MM.1S (cell line): ENCODE results near the gene MEGF6.

Source experiments
- DNase-seq: peaks from one replicate; pipeline ENCODE4 v3.0.0-alpha.2; 2015
- H2AFZ ChIP-seq: fragments of 300-600 bp; sonication (generic); 2 replicates; pipeline ENCODE4 v1.6.0; 2016; ENCODE audit warnings: antibody characterized with exemption, low read length
- H3F3A ChIP-seq: fragments of 300-600 bp; sonication (generic); 2 replicates; pipeline ENCODE4 v1.6.1; 2016; ENCODE audit warnings: mild to moderate bottlenecking, antibody characterized with exemption, low read length, moderate library complexity, mixed read lengths; ENCODE audit not compliant: insufficient read depth
- H3K27ac ChIP-seq: fragments of 300-600 bp; sonication (generic); 2 replicates; pipeline ENCODE4 v1.5.1; 2016; ENCODE audit warnings: mild to moderate bottlenecking, low read length
- H3K27me3 ChIP-seq: fragments of 300-600 bp; sonication (generic); replicated peaks from 2 replicates; pipeline ENCODE4 v1.6.0; 2016; ENCODE audit warnings: low read length; ENCODE audit not compliant: insufficient read depth
- H3K36me3 ChIP-seq: fragments of 300-600 bp; sonication (generic); replicated peaks from 2 replicates; pipeline ENCODE4 v1.6.1; 2016; ENCODE audit warnings: mild to moderate bottlenecking, low read length, mixed read lengths; ENCODE audit not compliant: insufficient read depth
- H3K4me1 ChIP-seq: fragments of 300-600 bp; sonication (generic); 2 replicates; pipeline ENCODE4 v1.6.1; 2016; ENCODE audit warnings: low read length, mixed read lengths
- H3K4me2 ChIP-seq: fragments of 300-600 bp; sonication (generic); 2 replicates; pipeline ENCODE4 v1.6.0; 2016; ENCODE audit warnings: low read depth, low read length
- H3K4me3 ChIP-seq: fragments of 300-600 bp; sonication (generic); 2 replicates; pipeline ENCODE4 v1.5.1; 2016; ENCODE audit warnings: low read length, mixed read lengths
- H3K79me2 ChIP-seq: fragments of 300-600 bp; sonication (generic); 2 replicates; pipeline ENCODE4 v1.6.1; 2016; ENCODE audit warnings: mixed run types, low read length, mixed read lengths
- H3K9ac ChIP-seq: fragments of 300-600 bp; sonication (generic); 2 replicates; pipeline ENCODE4 v1.6.1; 2016; ENCODE audit warnings: low read length, mixed read lengths
- H3K9me2 ChIP-seq: fragments of 300-600 bp; sonication (generic); replicated peaks from 2 replicates; pipeline ENCODE4 v1.6.1; 2016; ENCODE audit warnings: mild to moderate bottlenecking, low read length, mixed read lengths; ENCODE audit not compliant: insufficient read depth
- H3K9me3 ChIP-seq: fragments of 300-600 bp; sonication (generic); replicated peaks from 2 replicates; pipeline ENCODE4 v1.6.1; 2016; ENCODE audit warnings: mild to moderate bottlenecking, low read length, mixed read lengths; ENCODE audit not compliant: insufficient read depth
- H4K20me1 ChIP-seq: fragments of 300-600 bp; sonication (generic); 2 replicates; pipeline ENCODE4 v1.6.1; 2016; ENCODE audit warnings: mild to moderate bottlenecking, low read length, moderate library complexity, mixed read lengths; ENCODE audit not compliant: insufficient read depth
- EZH2 ChIP-seq: fragments of 300-600 bp; sonication (generic); optimal IDR thresholded peaks from 2 replicates; pipeline ENCODE3; 2017; ENCODE audit warnings: low read depth, mild to moderate bottlenecking, antibody characterized with exemption, low read length, mixed read lengths
- EZH2phosphoT487 ChIP-seq: fragments of 300-600 bp; sonication (generic); IDR thresholded peaks from 2 replicates; pipeline ENCODE4 v1.6.1; 2018; ENCODE audit warnings: antibody characterized with exemption, low read length
- TF ChIP-seq, protein P1 (sequence below): fragments of 300-600 bp; sonication (generic); IDR thresholded peaks from 2 replicates; pipeline ENCODE4 v1.5.1; 2016; ENCODE audit warnings: antibody characterized with exemption, low read length, mixed read lengths

MEGF6 gene

DNA sequence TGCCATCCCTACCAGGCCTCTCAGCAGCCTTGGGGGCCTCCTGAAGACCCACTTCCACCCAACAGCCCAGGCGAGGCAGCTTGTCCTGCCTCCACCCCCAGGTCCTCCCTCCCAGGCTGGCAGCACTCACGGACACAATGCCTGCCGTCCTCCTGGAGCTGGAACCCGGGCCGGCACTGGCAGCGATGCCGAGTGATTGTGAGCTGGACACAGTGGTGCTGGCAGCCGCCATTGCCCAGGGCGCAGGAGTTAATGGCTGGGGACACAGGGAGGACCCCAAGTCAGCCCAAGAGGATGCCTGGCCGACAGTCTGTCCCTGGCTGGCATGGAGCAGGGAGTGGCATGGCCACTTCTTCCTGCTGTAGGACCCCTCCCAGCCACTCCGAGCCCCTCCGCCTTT is 96.0 kb downstream of the MEGF6 start:
- Histone ChIP-seq H4K20me1 (no peaks in the 10 kb centered on the region), H3K4me3 (no peak overlapping the region), H3K9me2 (no peaks in the 10 kb centered on the region), H3K36me3 (no peaks in the 10 kb centered on the region), H3K79me2 (no peaks in the 10 kb centered on the region), H3K9me3 (no peaks in the 10 kb centered on the region), H3K27me3 (peaks cover 93% of the 10 kb centered on the region), H3K4me1 (no peaks in the 10 kb centered on the region), H3K4me2 (no peak overlapping the region), H3F3A (no peaks in the 10 kb centered on the region), H3K9ac (no peak overlapping the region), H3K27ac (no peak overlapping the region), H2AFZ (no peak overlapping the region)
- DNase-seq: no peak
- TF ChIP-seq EZH2phosphoT487: no peak
- TF ChIP-seq, protein P1, sequence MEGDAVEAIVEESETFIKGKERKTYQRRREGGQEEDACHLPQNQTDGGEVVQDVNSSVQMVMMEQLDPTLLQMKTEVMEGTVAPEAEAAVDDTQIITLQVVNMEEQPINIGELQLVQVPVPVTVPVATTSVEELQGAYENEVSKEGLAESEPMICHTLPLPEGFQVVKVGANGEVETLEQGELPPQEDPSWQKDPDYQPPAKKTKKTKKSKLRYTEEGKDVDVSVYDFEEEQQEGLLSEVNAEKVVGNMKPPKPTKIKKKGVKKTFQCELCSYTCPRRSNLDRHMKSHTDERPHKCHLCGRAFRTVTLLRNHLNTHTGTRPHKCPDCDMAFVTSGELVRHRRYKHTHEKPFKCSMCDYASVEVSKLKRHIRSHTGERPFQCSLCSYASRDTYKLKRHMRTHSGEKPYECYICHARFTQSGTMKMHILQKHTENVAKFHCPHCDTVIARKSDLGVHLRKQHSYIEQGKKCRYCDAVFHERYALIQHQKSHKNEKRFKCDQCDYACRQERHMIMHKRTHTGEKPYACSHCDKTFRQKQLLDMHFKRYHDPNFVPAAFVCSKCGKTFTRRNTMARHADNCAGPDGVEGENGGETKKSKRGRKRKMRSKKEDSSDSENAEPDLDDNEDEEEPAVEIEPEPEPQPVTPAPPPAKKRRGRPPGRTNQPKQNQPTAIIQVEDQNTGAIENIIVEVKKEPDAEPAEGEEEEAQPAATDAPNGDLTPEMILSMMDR: no peak
- TF ChIP-seq EZH2: no peak

DNA sequence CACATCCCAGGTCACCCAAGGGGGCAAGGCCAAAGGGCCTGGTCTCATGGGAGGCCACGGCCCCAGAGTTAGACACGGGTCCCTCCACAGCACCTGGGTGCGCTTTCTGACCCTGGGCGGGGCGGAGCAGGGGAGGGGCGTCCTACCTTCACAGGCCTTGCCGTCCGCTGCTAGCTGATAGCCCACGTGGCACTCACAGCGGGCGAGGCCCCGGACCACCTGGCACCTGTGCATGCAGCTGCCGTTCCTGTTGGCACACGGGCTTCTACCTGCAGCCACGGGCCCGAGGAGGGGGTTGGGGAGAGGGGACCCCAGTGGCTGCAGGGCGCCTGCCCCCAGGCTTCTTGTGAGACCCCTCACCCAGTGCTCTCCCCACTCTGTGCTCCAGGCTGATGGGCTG is 96.9 kb downstream of the MEGF6 start:
- H3K27ac ChIP-seq: no peak overlapping the region
- TF ChIP-seq, protein P1: no peak
- TF ChIP-seq EZH2: no peak
- no peak for TF ChIP-seq EZH2phosphoT487
- no peak overlapping the region for H2AFZ ChIP-seq
- H3K4me2 ChIP-seq: no peak overlapping the region
- H3K9me3 ChIP-seq: no peaks in the 10 kb centered on the region
- no peaks in the 10 kb centered on the region for H3F3A ChIP-seq
- H3K79me2 ChIP-seq: no peaks in the 10 kb centered on the region
- peaks cover 93% of the 10 kb centered on the region for H3K27me3 ChIP-seq
- no peak overlapping the region for H3K4me3 ChIP-seq
- DNase-seq: no peak
- H3K36me3 ChIP-seq: no peaks in the 10 kb centered on the region
- no peak overlapping the region for H3K9ac ChIP-seq
- no peaks in the 10 kb centered on the region for H3K9me2 ChIP-seq
- H3K4me1 ChIP-seq: no peaks in the 10 kb centered on the region
- H4K20me1 ChIP-seq: no peaks in the 10 kb centered on the region

DNA sequence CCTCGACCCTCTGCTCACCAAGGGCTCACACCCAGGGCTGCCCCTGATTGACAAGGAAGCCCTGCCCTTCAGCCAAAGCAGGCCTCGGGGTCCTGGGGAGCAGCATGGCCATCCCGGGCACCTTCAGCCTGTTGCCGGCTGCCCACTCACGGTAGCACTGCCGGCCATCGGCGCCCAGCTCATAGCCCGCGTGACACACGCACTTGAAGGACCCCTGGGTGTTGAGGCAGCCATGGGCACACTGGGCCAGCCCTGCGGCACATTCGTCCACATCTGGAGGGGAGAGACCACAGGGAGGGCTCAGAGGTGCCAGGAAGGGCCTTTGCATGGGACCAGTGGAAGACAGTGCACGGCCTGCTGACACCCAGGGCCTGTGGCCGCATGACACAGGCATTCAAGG is 99.5 kb downstream of the MEGF6 start:
- Histone ChIP-seq H3K4me3 (no peak overlapping the region), H3K27me3 (peaks cover 92% of the 10 kb centered on the region), H3K79me2 (no peaks in the 10 kb centered on the region), H3K27ac (no peak overlapping the region), H4K20me1 (no peaks in the 10 kb centered on the region), H3K9ac (no peak overlapping the region), H3K9me3 (no peaks in the 10 kb centered on the region), H3K4me2 (no peak overlapping the region), H3K36me3 (no peaks in the 10 kb centered on the region), H2AFZ (no peak overlapping the region), H3K4me1 (no peaks in the 10 kb centered on the region), H3F3A (no peaks in the 10 kb centered on the region), H3K9me2 (no peaks in the 10 kb centered on the region)
- TF ChIP-seq EZH2 (no peak), EZH2phosphoT487 (no peak)
- no peak for DNase-seq

DNA sequence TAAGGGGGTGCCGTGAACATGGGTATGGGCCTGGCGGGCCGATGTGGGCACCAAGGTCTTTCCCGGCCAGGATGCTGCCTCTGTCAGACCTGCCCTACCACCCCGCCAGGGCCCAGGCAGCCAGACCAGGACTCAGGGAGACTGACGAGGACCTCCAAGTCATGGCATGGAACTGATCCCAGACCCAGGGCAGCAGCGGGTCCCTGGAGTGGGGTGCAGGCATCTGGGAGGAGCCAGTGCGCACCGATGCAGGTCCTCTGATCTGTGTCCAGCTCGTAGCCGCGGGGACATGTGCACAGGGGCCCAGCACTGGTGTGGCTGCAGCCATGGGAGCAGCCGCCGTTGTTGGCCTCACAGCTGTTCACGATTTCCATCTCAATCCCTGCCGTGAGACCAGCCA is 100.0 kb downstream of the MEGF6 start:
- H3K4me1 ChIP-seq: no peaks in the 10 kb centered on the region
- H3F3A ChIP-seq: no peaks in the 10 kb centered on the region
- no peak overlapping the region for H3K4me3 ChIP-seq
- H3K9ac ChIP-seq: no peak overlapping the region
- H3K27me3 ChIP-seq: peaks cover 92% of the 10 kb centered on the region
- H3K4me2 ChIP-seq: no peak overlapping the region
- H3K9me2 ChIP-seq: no peaks in the 10 kb centered on the region
- H4K20me1 ChIP-seq: no peaks in the 10 kb centered on the region
- H3K27ac ChIP-seq: no peak overlapping the region
- no peak overlapping the region for H2AFZ ChIP-seq
- no peaks in the 10 kb centered on the region for H3K9me3 ChIP-seq
- no peak for TF ChIP-seq EZH2
- TF ChIP-seq, protein P1: no peak
- no peak for TF ChIP-seq EZH2phosphoT487
- H3K79me2 ChIP-seq: no peaks in the 10 kb centered on the region
- DNase-seq: no peak
- no peaks in the 10 kb centered on the region for H3K36me3 ChIP-seq
